H9 (cell line): Measurements from ENCODE around the gene FTO. TPM values are rescaled to one million over a fixed set of nuclear protein-coding genes. Genes with fewer than 3 reads are reported as not detected.

ENCODE experiments used
- DNase-seq: peaks from one replicate; pipeline ENCODE4 v3.0.0-alpha.2; 2017
- H2AFZ ChIP-seq: one replicate; pipeline ENCODE4 v1.6.1; 2013; ENCODE audit warnings: mild to moderate bottlenecking, low read length, control low read depth, moderate library complexity
- H2AK5ac ChIP-seq: 2 replicates; pipeline ENCODE4 v1.6.1; 2013; ENCODE audit warnings: low read length, control low read depth, mixed read lengths; ENCODE audit not compliant: insufficient read length
- H2BK120ac ChIP-seq: one replicate; pipeline ENCODE4 v1.6.1; 2013; ENCODE audit warnings: low read depth, mild to moderate bottlenecking, low read length, control low read depth, inconsistent platforms; ENCODE audit not compliant: poor library complexity, severe bottlenecking
- H2BK12ac ChIP-seq: 2 replicates; pipeline ENCODE4 v1.6.1; 2013; ENCODE audit warnings: low read length, control low read depth, mixed read lengths, low read depth; ENCODE audit not compliant: insufficient read length
- H2BK15ac ChIP-seq: 2 replicates; pipeline ENCODE4 v1.6.1; 2013; ENCODE audit warnings: low read depth, low read length, control low read depth
- H2BK20ac ChIP-seq: one replicate; pipeline ENCODE4 v1.6.1; 2013; ENCODE audit warnings: low read depth, mild to moderate bottlenecking, low read length, control low read depth, inconsistent platforms; ENCODE audit not compliant: poor library complexity, severe bottlenecking
- H2BK5ac ChIP-seq: 2 replicates; pipeline ENCODE4 v1.6.1; 2013; ENCODE audit warnings: low read length, control low read depth, mixed read lengths; ENCODE audit not compliant: insufficient read length
- H3K14ac ChIP-seq: 2 replicates; pipeline ENCODE4 v1.6.1; 2013; ENCODE audit warnings: low read length, control low read depth; ENCODE audit not compliant: insufficient read depth
- H3K18ac ChIP-seq: 2 replicates; pipeline ENCODE4 v1.6.1; 2013; ENCODE audit warnings: low read depth, mild to moderate bottlenecking, mixed read lengths, low read length, control low read depth; ENCODE audit not compliant: insufficient read length
- H3K23ac ChIP-seq: 2 replicates; pipeline ENCODE4 v1.6.1; 2013; ENCODE audit warnings: low read length, control low read depth, mixed read lengths, low read depth; ENCODE audit not compliant: insufficient read length
- H3K23me2 ChIP-seq: 2 replicates; pipeline ENCODE4 v1.6.1; 2013; ENCODE audit warnings: low read depth, mild to moderate bottlenecking, mixed read lengths, low read length, control low read depth; ENCODE audit not compliant: insufficient read length, poor library complexity, severe bottlenecking
- H3K27ac ChIP-seq: 2 replicates; pipeline ENCODE4 v1.5.1; 2013; ENCODE audit warnings: low read length, control low read depth, mixed read lengths, low read depth; ENCODE audit not compliant: insufficient read length
- H3K27me3 ChIP-seq: 2 replicates; pipeline ENCODE4 v1.6.1; 2013; ENCODE audit warnings: low read length, control low read depth, inconsistent platforms; ENCODE audit not compliant: insufficient read depth
- H3K4ac ChIP-seq: 2 replicates; pipeline ENCODE4 v1.6.1; 2013; ENCODE audit warnings: low read depth, mild to moderate bottlenecking, control low read depth, inconsistent platforms, low read length, moderate library complexity
- H3K4me1 ChIP-seq: 2 replicates; pipeline ENCODE4 v1.6.1; 2013; ENCODE audit warnings: low read length, control low read depth, inconsistent platforms; ENCODE audit not compliant: insufficient read depth
- H3K4me2 ChIP-seq: 2 replicates; pipeline ENCODE4 v1.6.1; 2013; ENCODE audit warnings: low read length, control low read depth, mixed read lengths; ENCODE audit not compliant: insufficient read length, insufficient read depth
- H3K56ac ChIP-seq: 2 replicates; pipeline ENCODE4 v1.6.1; 2013; ENCODE audit warnings: low read depth, mild to moderate bottlenecking, mixed read lengths, low read length, control low read depth; ENCODE audit not compliant: insufficient read length
- H3K79me1 ChIP-seq: 2 replicates; pipeline ENCODE4 v1.6.1; 2013; ENCODE audit warnings: low read depth, mild to moderate bottlenecking, moderate library complexity, low read length, control low read depth, inconsistent platforms; ENCODE audit not compliant: insufficient read depth, poor library complexity, severe bottlenecking
- H3K79me2 ChIP-seq: 2 replicates; pipeline ENCODE4 v1.6.1; 2013; ENCODE audit warnings: low read length, control low read depth, inconsistent platforms; ENCODE audit not compliant: insufficient read depth
- H3K9ac ChIP-seq: 2 replicates; pipeline ENCODE4 v1.6.1; 2013; ENCODE audit warnings: low read length, control low read depth, mixed read lengths; ENCODE audit not compliant: insufficient read length; ENCODE audit errors: extremely low read depth
- H3K9me3 ChIP-seq: one replicate; pipeline ENCODE4 v1.6.1; 2013; ENCODE audit warnings: low read depth, low read length, inconsistent platforms; ENCODE audit not compliant: control insufficient read depth
- H3T11ph ChIP-seq: one replicate; pipeline ENCODE4 v1.6.1; 2013; ENCODE audit warnings: mild to moderate bottlenecking, low read length, control low read depth, inconsistent platforms
- H4K20me1 ChIP-seq: one replicate; pipeline ENCODE4 v1.6.1; 2013; ENCODE audit not compliant: control insufficient read depth, insufficient read length, insufficient read depth
- H4K5ac ChIP-seq: 2 replicates; pipeline ENCODE4 v1.6.1; 2013; ENCODE audit warnings: low read depth, mild to moderate bottlenecking, mixed read lengths, low read length, control low read depth; ENCODE audit not compliant: insufficient read length
- H4K8ac ChIP-seq: replicated peaks from 2 replicates; pipeline ENCODE4 v1.6.1; 2013; ENCODE audit warnings: low read length, control low read depth, mixed read lengths, low read depth; ENCODE audit not compliant: insufficient read length
- H4K91ac ChIP-seq: 2 replicates; pipeline ENCODE4 v1.6.1; 2013; ENCODE audit warnings: low read depth, mild to moderate bottlenecking, moderate library complexity, mixed read lengths, low read length, control low read depth; ENCODE audit not compliant: insufficient read length
- H3K27ac Mint-ChIP-seq, 3 experiments: 2 replicates in 2 of 3; 3 replicates in 1 of 3; pipeline ENCODE4 v1.8.0; 2020 to 2021; ENCODE audit warnings: mixed read lengths in 3 of 3, mild to moderate bottlenecking in 1 of 3, moderate library complexity in 1 of 3
- H3K27me3 Mint-ChIP-seq: 2 replicates; pipeline ENCODE4 v1.8.0; 2021; ENCODE audit warnings: low read depth, mild to moderate bottlenecking, moderate library complexity, mixed read lengths
- H3K36me3 Mint-ChIP-seq, 3 experiments: 2 replicates in 2 of 3; 3 replicates in 1 of 3; pipeline ENCODE4 v1.8.0; 2020 to 2021; ENCODE audit warnings: low read depth in 3 of 3, mixed read lengths in 3 of 3; ENCODE audit not compliant: insufficient read depth in 1 of 3
- H3K4me1 Mint-ChIP-seq, 2 experiments: 2 replicates each; pipeline ENCODE4 v1.8.0; 2020; ENCODE audit warnings: mixed read lengths in 2 of 2
- H3K4me3 Mint-ChIP-seq, 2 experiments: 2 replicates in 1 of 2; 3 replicates in 1 of 2; pipeline ENCODE4 v1.8.0; 2020 to 2021; ENCODE audit warnings: mild to moderate bottlenecking in 2 of 2, mixed read lengths in 2 of 2, moderate library complexity in 1 of 2
- H3K9me3 Mint-ChIP-seq, 2 experiments: 2 replicates in 1 of 2; 3 replicates in 1 of 2; pipeline ENCODE4 v1.8.0; 2020; ENCODE audit warnings: mild to moderate bottlenecking in 2 of 2, mixed read lengths in 2 of 2, moderate library complexity in 1 of 2
- CTCF ChIP-seq: fragments of 200-600 bp; sonication (generic); conservative IDR thresholded peaks from 3 replicates; pipeline ENCODE4 v1.8.0; 2021; ENCODE audit warnings: antibody characterized with exemption, mild to moderate bottlenecking
- WGBS: extraction: QIAGEN DNeasy Blood & Tissue Kit; methylation state at CpG from one replicate; pipeline ENCODE4 v1.1.7; 2013; ENCODE audit warnings: missing lambda C conversion rate, low lambda C conversion rate, mixed read lengths; ENCODE audit not compliant: insufficient read length; ENCODE audit errors: extremely low coverage; 5-methylcytosine and 5-hydroxymethylcytosine counted together
- total RNA-seq: library from RNA; stranded (reverse); gene quantifications from 2 replicates; pipeline ENCODE4 v1.2.1, GENCODE V29; 2021

The FTO gene
- total RNA-seq, 1 experiment from 2014 or later, result 67.9 TPM

- no peak for TF ChIP-seq CTCF
- Mint-ChIP-seq H3K4me1 (peaks cover 37 to 49% of the 10 kb centered on the region in 2 experiments), H3K9me3 (no peaks in the 10 kb centered on the region), H3K27ac (no peak overlapping the region), H3K27me3 (peaks cover 14% of the 10 kb centered on the region), H3K36me3 (no peaks in the 10 kb centered on the region), H3K4me3 (no peak overlapping the region)
- Histone ChIP-seq H3K4me1 (no peaks in the 10 kb centered on the region), H4K91ac (no peak overlapping the region), H3K4ac (no peak overlapping the region), H2BK20ac (no peak overlapping the region), H3T11ph (no peak overlapping the region), H2BK15ac (no peak overlapping the region), H3K79me1 (no peaks in the 10 kb centered on the region), H4K5ac (no peak overlapping the region), H3K9me3 (no peaks in the 10 kb centered on the region), H3K23me2 (no peaks in the 10 kb centered on the region), H2AFZ (no peak overlapping the region), H2BK120ac (no peak overlapping the region), H3K18ac (no peak overlapping the region), H3K27me3 (no peaks in the 10 kb centered on the region), H3K27ac (no peak overlapping the region), H3K14ac (no peak overlapping the region), H2BK12ac (no peak overlapping the region), H4K8ac (no peak overlapping the region), H3K23ac (no peak overlapping the region), H4K20me1 (no peaks in the 10 kb centered on the region), H3K56ac (no peak overlapping the region), H3K4me2 (no peak overlapping the region), H3K9ac (no peak overlapping the region), H2BK5ac (no peak overlapping the region), H3K79me2 (no peaks in the 10 kb centered on the region), H2AK5ac (no peak overlapping the region)
- no peak for DNase-seq
- WGBS, result no CpG with 5 or more reads among the region's 19 CpGs
Observed at GRCh38 chr16:54175552-54176375, 471.8 kb downstream of the FTO start.
